ENCODE data around the gene NUP160.

- TF ChIP-seq POLR2A (IDR thresholded peaks at IDR 0.05; ENCODE audit: insufficient read depth in 1 of 2, low read depth in 2 of 2, low read length in 2 of 2) (no peak), ZNF160 (CRISPR knock-in tag; IDR thresholded peaks at IDR 0.05) (no peak), TEF (CRISPR knock-in tag; IDR thresholded peaks at IDR 0.05) (no peak), KLF13 (CRISPR knock-in tag; IDR thresholded peaks at IDR 0.05) (no peak), PCBP2 (optimal IDR thresholded peaks at IDR 0.05; ENCODE audit: low read depth, low read length, poor library complexity, severe bottlenecking) (no peak), CTCF (CRISPR knock-in tag; IDR thresholded peaks at IDR 0.05) (no peak), ZNF773 (CRISPR knock-in tag; IDR thresholded peaks at IDR 0.05; ENCODE audit: borderline replicate concordance) (no peak), EP300 (IDR thresholded peaks at IDR 0.05; ENCODE audit: low read depth in 2 of 2, low read length in 2 of 2) (no peak), EP300 (CRISPR knock-in tag; IDR thresholded peaks at IDR 0.05; ENCODE audit: borderline replicate concordance) (no peak), REST (IDR thresholded peaks at IDR 0.05; ENCODE audit: borderline replicate concordance in 1 of 2, low read depth in 1 of 2, low read length in 2 of 2) (no peak), SOX13 (IDR thresholded peaks at IDR 0.05) (no peak), SOX13 (CRISPR knock-in tag; conservative IDR thresholded peaks at IDR 0.05 in 1 of 2, IDR thresholded peaks at IDR 0.05 in 1 of 2) (no peak), ZNF34 (CRISPR knock-in tag; IDR thresholded peaks at IDR 0.05; ENCODE audit: borderline replicate concordance) (no peak), ETV5 (CRISPR knock-in tag; IDR thresholded peaks at IDR 0.05; ENCODE audit: borderline replicate concordance) (no peak), SMAD1 (CRISPR knock-in tag; IDR thresholded peaks at IDR 0.05; ENCODE audit: borderline replicate concordance, low read depth) (no peak)
These were observed 37.9 kb upstream of the NUP160 start for GRCh38 chr11:47886096-47886495.

Data from HepG2 (cell line).